ENCODE measurements around the gene TMEM25.
"Not testable (repeated sequence)": the region's sequence is repeated elsewhere in the genome, so short reads cannot be mapped to it uniquely, and the experiment has no call there.

The TMEM25 gene

DNA sequence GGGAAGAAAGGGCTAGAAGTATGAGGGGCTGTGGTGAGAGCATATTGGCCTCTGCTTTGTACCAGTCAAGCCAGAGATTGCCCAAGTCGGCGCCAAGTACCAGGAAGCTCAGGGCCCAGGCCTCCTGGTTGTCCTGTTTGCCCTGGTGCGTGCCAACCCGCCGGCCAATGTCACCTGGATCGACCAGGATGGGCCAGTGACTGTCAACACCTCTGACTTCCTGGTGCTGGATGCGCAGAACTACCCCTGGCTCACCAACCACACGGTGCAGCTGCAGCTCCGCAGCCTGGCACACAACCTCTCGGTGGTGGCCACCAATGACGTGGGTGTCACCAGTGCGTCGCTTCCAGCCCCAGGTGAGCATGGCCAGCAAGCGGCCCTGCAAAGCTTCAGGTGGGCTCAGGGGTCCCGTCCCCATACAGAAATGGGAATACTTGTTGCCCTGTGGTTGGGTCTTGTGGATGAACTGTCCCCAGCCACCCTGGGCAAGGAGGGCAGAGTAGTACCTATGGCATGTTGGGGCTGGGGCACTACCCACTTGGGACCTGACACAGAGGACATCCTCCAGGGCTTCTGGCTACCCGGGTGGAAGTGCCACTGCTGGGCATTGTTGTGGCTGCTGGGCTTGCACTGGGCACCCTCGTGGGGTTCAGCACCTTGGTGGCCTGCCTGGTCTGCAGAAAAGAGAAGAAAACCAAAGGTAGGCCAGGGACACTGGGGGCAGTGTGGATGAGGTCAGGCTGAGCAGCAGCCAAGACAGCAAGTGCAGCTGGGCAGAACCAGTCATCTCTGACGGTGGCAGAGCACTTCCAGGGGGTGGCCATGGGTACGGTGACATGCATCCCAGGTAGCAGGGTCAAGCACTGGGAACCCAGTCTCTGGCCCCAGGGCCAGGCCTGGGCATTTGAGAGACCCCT lies 2.1 kb downstream of the TMEM25 start:
- no peak for DNase-seq (ENCODE audit: low spot score)

DNA sequence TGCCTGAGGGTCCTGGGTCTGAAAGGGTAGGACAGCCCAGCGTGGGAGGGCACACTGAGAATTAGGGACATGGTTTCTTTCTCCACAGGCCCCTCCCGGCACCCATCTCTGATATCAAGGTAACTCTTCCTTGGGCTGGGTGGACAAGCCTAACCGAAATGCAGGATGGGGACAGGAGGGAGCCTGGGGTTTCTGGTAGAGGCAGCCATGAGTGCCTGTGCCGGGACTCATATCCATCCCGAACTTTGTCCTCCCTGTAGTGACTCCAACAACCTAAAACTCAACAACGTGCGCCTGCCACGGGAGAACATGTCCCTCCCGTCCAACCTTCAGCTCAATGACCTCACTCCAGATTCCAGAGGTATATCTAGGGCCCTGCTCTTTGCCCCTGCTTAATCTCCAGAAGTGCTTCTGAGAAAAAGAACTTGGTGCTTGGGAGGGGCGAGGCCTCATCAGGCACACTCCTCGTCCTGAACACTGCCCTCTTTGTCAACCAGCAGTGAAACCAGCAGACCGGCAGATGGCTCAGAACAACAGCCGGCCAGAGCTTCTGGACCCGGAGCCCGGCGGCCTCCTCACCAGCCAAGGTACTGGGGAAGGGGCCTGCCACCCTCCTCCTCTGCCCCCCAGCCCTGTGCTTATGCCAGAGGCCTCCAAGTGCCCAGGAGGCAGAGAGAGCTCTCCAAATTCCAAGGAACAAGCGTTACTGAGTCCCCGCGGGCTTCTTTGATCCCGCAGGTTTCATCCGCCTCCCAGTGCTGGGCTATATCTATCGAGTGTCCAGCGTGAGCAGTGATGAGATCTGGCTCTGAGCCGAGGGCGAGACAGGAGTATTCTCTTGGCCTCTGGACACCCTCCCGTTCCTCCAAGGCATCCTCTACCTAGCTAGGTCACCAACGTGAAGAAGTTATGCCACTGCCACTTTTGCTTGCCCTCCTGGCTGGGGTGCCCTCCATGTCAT lies 3.1 kb downstream of the TMEM25 start:
- DNase-seq (ENCODE audit: low spot score): no peak

DNA sequence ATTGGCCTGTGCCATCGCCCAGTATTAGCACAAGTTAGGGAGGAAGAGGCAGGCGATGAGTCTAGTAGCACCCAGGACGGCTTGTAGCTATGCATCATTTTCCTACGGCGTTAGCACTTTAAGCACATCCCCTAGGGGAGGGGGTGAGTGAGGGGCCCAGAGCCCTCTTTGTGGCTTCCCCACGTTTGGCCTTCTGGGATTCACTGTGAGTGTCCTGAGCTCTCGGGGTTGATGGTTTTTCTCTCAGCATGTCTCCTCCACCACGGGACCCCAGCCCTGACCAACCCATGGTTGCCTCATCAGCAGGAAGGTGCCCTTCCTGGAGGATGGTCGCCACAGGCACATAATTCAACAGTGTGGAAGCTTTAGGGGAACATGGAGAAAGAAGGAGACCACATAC lies 4.3 kb downstream of the TMEM25 start:
- no peak for DNase-seq (ENCODE audit: low spot score)

DNA sequence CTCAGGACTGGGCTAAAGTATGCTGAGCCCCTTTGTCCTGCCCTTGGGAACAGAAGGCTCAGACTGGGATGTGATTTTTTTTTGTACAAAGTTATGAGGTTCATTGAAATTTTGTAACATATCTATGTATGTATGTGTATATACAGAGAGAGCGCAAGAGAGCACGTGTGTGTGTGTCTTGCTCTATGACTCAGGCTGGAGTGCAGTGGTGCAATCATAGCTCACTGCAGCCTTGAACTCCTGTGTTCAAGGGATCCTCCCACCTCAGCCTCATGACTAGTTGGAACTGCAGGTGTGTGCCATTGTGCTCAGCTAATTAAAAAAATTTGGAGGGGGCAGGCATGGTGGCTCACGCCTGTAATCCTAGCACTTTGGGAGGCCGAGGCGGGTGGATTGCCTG lies 5.7 kb downstream of the TMEM25 start:
- DNase-seq (ENCODE audit: low spot score): no peak

DNA sequence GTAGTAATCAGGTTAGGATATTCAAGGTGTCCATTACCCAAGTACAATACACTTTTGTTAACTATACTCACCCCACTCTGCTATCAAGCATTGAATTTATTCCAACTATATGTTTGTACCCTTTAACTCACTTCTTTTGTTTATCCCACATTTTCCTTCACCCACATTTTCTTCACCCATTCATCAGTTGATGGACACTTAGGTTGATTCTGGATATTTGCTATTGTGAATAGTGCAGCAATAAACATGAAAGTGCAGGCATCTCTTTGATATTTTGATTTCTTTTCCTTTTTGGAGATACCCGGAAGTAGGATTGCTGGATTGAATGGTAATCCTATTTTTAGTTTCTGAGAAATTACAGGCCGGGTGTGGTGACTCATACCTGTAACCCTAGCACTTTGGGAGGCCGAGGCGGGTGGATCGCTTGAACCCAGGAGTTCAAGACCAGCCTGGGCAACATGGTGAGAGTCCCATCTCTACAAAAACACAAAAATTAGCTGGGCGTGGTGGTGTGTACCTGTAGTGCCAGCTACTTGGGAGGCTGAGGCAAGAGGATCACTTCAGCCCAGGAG lies 6.5 kb downstream of the TMEM25 start:
- DNase-seq (ENCODE audit: low spot score): no peak

DNA sequence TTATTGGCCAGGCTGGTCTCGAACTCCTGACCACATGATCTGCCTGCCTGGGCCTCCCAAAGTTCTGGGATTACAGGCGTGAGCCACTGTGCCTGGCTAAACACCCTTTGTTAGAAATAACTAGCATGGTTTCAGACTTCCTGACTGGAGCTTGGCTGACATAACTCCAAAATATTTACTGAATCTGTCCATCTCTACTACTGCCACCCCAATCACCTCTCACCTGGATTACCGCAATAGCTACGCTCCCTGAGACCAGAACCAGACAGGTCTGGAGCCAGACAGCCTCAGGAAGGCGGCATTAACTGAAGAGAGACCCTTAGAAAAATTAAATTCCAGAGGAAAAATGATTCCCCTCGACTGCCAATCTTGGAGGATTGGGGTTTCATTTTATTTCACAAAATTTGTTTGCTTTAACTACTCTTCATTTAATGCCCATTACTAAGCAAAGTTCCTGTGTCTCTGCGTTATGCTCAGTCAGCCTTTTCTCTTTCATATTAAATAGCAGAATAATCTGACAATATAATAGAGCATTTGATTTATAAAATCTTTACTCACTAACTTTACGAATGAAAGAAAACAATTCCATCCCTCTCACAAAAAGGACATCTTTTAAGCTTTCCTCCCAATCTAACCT lies 13.1 kb downstream of the TMEM25 start:
- DNase-seq (ENCODE audit: low spot score): no peak

DNA sequence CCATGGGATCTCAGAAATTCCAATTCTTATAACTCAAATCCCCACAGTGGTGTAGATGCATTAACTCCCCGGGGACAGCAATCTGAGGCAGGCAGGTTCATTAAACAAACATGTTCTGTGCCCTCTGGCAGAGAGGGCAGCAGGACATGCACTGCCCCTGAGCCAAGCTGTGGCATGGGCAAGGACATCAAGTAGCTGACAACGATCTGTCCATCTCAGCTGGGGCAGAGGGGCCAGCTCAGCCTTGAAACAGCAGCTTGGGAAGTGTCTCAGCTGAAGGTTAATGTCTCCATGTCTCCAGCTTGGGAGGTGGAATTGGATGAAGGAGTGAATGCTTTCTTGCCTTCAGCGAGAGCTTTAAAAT lies 13.6 kb downstream of the TMEM25 start:
- no peak for DNase-seq (ENCODE audit: low spot score)

DNA sequence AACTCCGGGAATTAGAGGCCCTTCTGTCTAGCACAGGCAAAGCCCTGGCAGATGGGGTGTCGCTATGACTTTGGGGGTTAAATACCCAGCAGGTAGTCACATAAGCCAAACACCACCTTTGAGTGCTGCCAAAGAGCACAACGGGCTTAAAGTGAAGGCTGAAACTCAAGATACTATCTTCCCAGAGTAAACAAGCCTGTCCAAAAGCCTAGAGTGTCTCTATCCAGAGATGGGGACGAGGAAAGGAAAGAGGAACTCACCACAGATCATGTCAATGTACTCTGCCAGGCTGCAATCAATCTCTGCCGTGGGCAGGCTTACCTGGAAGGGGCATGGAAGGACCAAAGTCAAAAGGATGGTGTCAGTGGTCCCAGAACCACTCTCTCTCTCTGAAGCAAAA lies 14.5 kb downstream of the TMEM25 start:
- no peak for DNase-seq (ENCODE audit: low spot score)

DNA sequence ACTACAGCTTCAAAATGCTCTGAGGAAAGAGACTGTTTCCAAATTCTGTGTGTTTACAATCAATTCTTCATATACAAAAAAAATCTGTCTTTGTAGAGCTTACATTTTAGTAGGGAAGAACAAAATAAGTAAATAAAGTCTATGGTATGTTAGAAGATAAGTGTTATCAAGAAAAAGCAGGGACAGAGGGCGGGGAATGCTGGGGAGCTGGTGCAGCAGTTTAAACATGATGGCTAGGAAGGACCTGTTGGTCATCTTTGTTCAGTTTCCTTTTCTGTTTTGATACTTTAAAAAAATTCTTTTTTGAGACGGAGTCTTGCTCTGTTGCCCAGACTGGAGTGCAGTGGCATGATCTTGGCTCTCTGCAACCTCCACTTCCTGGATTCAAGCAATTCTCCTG lies 16.1 kb downstream of the TMEM25 start:
- no peak for DNase-seq (ENCODE audit: low spot score)

DNA sequence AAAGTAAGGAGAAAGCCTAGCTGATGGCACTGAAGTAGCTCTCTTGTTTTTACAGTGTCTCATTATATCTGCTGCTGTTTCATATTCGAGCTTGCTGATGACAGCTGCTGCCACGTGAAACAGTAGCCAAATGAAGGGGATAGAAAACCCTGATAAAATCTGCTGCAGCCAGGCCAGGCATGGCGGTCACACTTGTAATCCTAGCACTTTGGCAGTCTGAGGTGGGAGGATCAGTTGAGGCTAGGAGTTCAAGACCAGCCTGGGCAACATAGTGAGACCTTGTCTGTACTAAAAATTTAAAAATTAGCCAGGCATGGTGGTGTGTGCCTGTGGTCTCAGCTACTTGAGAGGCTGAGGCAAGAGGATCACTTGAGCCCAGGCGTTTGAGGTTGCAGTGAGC lies 21.3 kb downstream of the TMEM25 start:
- no peak for DNase-seq (ENCODE audit: low spot score)

DNA sequence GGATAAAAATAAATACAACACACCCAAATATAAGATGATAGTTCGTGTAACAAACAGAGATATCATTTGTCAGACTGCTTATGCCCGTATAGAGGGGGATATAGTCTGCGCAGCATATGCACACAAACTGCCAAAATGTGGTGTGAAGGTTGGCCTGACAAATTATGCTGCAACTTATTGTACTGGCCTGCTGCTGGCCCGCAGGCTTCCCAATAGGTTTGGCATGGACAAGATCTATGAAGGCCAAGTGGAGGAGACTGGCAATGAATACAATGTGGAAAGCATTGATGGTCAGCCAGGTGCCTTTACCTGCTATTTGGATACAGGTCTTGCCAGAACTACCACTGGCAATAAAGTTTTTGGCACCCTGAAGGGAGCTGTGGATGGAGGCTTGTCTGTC lies 29.8 kb downstream of the TMEM25 start:
- no peak for DNase-seq (ENCODE audit: low spot score)

DNA sequence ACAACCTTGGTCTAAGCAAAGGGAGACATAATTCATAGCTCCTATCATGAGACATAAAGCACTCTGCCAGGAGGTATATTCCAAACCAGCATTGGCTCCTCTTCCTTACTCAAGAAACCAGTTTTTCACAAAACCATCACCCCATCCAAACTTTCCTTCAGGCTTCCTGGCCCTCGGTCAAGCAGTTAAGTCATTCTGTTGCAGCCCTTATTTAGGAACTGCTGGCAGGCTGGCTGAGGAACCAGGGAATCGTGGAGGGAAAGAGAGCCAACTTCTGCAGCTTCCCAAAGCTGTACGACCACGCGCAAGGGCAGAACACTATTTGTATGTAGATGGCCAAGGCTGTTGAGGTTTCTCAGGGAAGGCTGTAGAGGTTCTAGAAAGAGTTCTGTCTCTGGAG lies 34.1 kb downstream of the TMEM25 start:
- peak; percentile 31 for DNase-seq (ENCODE audit: low spot score)

DNA sequence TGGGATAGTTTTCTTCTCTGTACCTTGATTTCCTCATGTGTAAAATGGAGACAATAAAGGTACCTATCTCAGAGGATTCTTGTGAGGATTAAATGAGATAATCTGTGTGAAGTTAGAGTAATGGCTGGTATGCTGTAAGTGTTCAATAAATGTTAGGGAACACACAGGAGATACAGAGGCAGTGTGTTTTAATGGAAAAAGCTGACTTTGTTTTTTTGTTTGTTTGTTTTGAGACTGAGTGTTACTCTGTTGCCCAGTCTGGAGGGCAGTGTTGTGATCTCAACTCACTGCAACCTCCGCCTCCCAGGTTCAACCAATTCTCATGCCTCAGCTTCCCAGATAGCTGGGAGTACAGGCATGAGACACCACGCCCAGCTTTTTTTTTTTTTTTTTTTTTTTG lies 38.7 kb downstream of the TMEM25 start:
- no peak for DNase-seq (ENCODE audit: low spot score)

DNA sequence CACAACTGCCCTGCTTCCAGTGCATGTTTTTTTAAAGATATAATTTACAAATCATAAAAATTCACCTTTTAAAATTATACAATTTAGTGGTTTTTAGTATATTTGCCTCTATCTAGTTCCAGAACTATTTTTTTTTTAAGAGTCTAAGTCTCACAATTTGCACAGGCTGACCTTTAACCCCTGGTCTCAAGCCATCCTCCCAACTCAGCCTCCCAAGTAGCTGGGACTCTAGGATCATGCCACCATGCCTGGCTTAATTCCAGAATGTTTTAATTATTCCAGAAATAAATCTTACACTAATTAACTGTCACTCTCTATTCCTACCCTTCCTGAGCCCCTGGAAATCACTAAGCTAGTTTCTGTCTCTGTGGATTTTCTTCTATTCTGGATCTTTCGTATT lies 39.8 kb downstream of the TMEM25 start:
- no peak for DNase-seq (ENCODE audit: low spot score)

DNA sequence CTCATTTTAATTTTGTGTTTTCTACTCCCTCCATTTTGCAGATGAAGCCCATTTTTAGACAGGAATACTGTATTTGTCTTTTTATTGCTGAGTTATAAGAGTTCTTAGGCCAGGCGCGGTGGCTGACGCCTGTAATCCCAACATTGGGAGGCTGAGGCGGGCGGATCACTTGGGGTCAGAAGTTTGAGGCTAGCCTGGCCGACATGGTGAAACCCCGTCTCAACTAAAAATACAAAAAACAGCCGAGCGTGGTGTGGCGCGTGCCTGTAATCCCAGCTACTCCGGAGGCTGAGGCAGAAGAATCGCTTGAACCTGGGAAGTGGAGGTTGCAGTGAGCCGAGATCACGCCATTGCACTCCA lies 40.7 kb downstream of the TMEM25 start:
- not testable (repeated sequence) for DNase-seq (ENCODE audit: low spot score)

DNA sequence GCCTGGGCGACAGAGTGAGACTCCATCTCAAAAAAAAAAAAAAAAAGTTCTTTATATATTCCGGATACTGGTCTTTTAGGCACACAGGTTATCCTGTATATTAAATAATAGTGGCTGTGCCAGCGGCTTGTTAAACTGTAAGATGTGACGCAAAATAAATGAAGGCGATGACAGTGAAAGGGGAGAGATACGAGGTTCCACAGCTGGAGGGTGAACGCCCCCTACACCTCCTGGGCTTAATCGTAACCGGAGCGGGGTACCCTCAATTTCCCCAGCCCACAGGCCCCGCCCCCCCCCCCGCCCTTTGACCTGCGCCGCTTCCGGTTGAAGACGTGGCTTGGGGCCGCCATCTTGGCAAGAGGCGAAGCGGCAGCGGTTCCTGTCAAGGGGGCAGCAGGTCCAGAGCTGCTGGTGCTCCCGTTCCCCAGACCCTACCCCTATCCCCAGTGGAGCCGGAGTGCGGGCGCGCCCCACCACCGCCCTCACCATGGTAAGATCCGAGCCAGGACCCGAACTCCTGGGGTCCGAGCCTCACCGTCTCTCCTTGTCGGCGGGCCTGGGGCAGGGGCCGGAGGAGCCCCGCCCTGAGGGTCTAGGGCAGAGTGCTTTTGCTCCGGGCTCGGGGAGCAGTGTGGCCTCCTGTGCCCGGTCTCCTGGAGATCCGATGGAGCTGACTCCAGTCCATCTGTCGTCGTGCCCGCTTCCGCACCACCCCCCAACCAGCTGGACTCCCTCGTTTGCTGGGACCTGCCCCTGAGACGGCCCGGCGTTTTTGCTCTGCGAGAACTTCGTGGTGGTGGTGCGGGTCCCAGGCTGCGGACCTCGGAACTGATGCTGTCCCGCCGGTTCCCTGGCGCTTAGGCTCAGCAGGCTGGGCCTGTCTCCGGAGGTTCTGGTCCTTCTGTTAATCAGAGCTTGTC lies 41.3 kb downstream of the TMEM25 start, which contains the start of gene ARCN1:
TSS of gene ARCN1 (plus strand) at position 349 of the 920 bp plus-strand sequence. CDS start at position 488, 139 bp downstream.
- peak; percentile 86 for DNase-seq (ENCODE audit: low spot score)

DNA sequence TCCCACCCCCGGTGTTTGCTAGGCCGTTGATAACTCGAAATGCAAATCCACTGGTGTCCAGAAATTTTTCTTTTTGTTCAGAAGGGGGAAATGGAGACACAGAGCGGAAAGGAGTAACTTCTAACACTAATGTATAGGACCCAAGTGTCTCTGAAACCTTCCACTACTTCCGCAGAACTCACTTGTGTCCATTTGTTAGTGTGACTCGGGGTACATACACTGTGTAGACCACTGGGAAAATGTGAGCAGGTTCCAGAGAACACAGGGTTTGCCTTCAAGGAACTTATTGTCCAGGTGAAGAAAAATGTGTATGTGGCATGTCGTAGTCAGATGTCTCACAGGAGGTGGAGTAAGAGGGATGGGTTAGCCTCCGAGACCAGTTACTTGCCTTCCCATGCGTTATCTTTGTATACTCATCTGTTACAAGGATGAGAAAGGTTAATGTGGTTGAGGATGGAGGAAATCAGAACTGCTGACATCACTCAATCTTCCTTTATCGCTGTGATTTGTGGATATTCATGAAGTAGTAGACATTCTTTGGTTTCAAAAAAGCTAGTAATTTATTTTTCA lies 42.1 kb downstream of the TMEM25 start:
- DNase-seq (ENCODE audit: low spot score): peak; percentile 25

DNA sequence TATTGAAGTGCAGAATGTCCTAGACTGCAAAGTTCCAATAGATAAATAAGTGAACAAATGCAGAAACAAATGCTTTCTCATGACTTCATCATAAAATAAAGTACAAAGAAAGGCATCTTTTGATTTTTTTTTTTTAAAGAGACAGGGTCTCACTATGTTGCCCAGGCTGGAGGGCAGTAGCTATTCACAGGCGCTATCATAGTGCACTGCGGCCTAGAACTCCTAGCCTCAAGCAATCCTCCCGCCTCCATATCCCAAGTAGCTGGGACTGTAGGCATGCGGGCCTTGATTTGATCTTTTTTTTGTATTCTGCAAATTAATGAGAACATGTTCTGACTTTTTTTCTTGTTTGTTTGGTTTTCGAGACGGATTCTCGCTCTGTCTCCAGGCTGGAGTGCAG lies 43.6 kb downstream of the TMEM25 start:
- no peak for DNase-seq (ENCODE audit: low spot score)

DNA sequence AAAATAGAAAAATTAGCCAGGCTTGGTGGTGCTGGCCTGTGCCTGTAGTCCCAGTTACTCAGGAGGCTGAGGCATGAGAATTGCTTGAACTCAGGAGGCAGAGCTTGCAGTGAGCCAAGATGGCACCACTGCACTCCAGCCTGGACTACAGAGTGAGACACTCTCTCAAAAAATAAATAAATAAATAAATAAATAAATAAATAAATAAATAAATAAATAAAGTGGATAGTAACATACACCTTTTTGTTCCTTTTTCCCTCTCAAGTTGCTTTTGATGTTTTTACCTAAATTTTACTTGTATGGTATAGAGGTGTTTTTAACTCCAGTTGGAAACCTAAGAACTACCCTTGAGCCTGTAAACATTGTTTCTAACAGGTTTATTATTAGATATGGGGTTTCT lies 47.0 kb downstream of the TMEM25 start:
- DNase-seq (ENCODE audit: low spot score): not testable (repeated sequence)

DNA sequence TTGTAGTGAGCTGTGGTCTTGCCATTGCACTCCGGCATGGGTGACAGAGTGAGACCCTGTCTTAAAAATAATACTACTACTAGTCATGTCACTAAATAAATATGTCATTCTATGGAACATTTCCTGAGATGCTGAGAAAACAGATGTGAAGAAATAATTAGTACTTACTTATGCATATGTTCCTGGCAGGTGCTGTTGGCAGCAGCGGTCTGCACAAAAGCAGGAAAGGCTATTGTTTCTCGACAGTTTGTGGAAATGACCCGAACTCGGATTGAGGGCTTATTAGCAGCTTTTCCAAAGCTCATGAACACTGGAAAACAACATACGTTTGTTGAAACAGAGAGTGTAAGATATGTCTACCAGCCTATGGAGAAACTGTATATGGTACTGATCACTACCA lies 50.1 kb downstream of the TMEM25 start:
- no peak for DNase-seq (ENCODE audit: low spot score)

Data from AG08396 (cell line).